GM19452 (cell line): ENCODE measurements around the gene EPO.
A peak's percentile ranks its signal among the peaks of the same experiment; 100 is the strongest.
"Not testable (repeated sequence)": the region's sequence is repeated elsewhere in the genome, so short reads cannot be mapped to it uniquely, and the experiment has no call there.

ENCODE experiments used
- ATAC-seq: cut with Tn5 transposase; IDR thresholded peaks from one replicate; pipeline ENCODE4 v1.9.1; 2021; ENCODE audit not compliant: unreplicated experiment

Gene EPO

GRCh38 chr7:100701089-100701488 is 19.2 kb upstream of the EPO start:
- ATAC-seq: not testable (repeated sequence)

GRCh38 chr7:100705320-100705752 is 14.9 kb upstream of the EPO start:
- ATAC-seq: peak; percentile 65

- peak; percentile 84 for ATAC-seq
Measured at GRCh38 chr7:100705753-100706671, 14.3 kb upstream of the EPO start, which contains the start of gene POP7. Gene POP7, plus strand, starts transcription at chr7:100706121. Its CDS starts 710 bp downstream, at chr7:100706831.

- no peak for ATAC-seq
Measured at GRCh38 chr7:100706672-100707311, 13.5 kb upstream of the EPO start.

- no peak for ATAC-seq
Measured at GRCh38 chr7:100708395-100708794, 11.9 kb upstream of the EPO start.

- no peak for ATAC-seq
Measured at GRCh38 chr7:100710452-100710851, 9.8 kb upstream of the EPO start.

DNA sequence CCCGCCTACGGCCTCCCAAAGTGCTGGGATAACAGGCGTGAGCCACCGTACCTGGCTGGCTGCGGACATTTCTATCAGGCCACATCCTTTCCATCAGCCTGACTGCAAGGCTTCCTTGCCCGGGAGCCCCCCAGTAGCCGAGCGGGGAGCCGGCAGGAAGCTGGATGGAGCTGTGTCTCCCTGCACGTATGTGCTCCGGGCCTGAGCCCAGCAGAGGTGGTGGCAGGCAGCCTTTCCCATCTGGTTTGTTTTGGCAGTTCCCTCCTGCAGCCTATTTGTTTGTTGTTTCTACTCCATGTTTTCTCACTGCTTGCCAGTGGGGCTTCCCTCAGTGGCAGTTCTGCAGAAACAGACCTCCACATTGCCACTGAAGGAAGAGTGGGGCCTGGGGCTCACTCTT is 8.9 kb upstream of the EPO start:
- ATAC-seq: no peak

DNA sequence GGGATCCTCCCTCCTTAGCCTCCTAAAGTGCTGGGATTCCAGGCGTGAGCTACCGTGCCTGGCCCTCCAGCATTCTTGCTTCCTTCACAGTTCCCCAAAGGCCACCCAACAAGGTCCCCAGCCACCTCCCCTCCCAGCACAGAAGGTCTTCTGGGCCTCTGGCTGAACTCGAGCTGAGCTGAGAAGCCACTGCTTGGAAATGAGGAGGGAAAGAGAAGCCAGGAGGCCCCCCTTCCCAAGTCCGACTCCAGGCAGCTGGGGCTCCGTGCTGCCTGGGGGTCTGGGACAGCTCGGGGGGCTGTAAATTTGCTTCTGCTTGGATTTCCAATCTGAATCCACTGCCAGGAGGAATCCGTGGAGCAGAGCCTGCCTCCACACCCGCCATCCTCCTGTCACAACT is 5.5 kb upstream of the EPO start:
- no peak for ATAC-seq

DNA sequence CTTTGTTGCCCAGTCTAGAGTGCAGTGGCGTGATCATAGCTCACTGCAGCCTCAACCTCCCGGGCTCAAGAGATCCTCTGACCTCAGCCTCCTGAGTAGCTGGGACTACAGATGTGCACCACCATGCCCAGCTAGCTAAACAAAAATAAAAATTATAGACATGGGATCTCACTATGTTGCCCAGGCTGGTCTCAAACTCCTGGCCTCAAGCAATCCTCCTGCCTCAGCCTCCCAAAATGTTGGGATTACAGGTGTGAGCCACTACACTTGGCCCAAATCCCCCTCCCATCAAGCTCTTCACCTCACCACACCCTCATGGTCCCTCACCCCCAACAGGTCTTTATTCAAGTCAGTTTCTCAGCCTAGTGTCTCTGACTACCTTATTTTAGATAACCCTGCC is 3.2 kb upstream of the EPO start:
- not testable (repeated sequence) for ATAC-seq

DNA sequence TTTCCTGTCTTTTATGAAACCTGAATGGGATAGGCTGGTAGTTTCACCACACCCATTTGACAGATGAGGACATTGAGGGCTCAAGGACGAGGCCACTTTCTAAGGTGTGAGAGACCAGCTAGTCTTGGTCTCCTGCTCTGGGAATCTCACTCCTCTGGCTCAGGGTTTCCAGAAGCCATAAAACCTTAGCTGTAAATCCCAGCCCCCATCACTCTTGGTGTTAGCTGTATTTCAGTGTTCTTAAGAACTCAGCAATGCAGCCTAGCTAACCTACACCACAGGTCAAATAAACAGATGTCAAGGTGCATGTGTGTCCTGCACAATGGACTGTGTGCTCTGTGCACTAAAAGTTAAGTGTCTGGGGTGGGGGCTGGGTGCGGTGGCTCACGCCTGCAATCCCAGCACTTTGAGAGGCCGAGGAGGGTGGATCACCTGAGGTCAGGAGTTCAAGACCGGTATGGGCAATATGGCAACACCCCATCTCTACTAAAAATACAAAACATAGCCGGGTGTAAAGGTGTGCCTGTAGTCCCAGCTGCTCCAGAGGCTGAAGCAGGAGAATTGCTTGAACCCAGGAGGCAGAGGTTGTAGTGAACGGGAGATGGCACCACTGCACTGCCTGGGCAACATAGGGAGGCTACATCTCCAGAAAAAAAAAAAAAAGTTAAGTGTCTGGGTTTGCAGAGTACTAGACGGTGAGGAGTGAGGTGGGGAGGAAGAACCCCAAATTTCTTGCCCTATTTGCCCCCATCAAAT is 567 bp upstream of the EPO start:
- no peak for ATAC-seq

DNA sequence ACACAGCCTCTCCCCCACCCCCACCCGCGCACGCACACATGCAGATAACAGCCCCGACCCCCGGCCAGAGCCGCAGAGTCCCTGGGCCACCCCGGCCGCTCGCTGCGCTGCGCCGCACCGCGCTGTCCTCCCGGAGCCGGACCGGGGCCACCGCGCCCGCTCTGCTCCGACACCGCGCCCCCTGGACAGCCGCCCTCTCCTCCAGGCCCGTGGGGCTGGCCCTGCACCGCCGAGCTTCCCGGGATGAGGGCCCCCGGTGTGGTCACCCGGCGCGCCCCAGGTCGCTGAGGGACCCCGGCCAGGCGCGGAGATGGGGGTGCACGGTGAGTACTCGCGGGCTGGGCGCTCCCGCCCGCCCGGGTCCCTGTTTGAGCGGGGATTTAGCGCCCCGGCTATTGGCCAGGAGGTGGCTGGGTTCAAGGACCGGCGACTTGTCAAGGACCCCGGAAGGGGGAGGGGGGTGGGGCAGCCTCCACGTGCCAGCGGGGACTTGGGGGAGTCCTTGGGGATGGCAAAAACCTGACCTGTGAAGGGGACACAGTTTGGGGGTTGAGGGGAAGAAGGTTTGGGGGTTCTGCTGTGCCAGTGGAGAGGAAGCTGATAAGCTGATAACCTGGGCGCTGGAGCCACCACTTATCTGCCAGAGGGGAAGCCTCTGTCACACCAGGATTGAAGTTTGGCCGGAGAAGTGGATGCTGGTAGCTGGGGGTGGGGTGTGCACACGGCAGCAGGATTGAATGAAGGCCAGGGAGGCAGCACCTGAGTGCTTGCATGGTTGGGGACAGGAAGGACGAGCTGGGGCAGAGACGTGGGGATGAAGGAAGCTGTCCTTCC is 620 bp downstream of the EPO start:
- no peak for ATAC-seq

GRCh38 chr7:100721505-100721812 is 1.2 kb downstream of the EPO start:
- no peak for ATAC-seq

- no peak for ATAC-seq
Measured at GRCh38 chr7:100722480-100723212, 2.4 kb downstream of the EPO start.

- no peak for ATAC-seq
Measured at GRCh38 chr7:100723732-100724275, 3.5 kb downstream of the EPO start.

DNA sequence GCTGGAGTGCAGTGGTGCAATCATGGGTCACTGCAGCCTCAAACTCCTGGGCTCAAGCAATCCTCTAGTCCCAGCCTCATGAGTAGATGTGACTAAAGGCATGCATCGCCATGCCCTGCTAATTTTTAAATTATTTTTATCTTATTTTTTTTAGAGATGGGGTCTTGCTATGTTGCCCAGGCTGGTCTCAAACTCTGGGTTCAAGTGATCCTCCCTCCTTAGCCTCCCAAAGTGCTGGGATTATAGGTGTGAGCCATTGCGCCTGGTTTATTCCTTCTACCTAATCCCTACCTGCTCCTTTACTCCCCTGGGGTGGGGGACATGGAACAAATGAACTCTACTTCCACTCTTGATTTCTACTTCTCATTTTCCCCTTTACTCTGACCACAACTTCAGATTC is 4.1 kb downstream of the EPO start:
- not testable (repeated sequence) for ATAC-seq

GRCh38 chr7:100726996-100727761 is 6.9 kb downstream of the EPO start:
- ATAC-seq: no peak

DNA sequence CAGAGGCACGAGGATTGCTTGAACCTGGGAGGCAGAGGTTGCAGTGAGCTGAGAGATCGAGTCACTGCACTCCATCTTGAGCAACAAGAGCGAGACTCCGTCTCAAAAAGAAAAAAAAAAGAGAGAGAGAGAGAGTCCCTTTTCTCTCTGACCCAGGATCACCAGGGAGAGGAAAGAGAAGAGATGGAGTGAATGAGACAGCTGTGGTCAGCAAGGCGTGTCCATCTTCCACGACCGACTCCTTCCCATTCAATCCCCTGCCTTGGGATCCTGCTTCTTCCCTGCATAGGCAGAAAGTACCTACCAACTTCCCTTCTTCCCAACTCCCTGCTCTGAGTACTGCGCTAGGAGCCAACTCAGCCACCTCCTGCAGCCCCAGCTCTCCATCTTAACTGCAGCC is 7.9 kb downstream of the EPO start:
- no peak for ATAC-seq

DNA sequence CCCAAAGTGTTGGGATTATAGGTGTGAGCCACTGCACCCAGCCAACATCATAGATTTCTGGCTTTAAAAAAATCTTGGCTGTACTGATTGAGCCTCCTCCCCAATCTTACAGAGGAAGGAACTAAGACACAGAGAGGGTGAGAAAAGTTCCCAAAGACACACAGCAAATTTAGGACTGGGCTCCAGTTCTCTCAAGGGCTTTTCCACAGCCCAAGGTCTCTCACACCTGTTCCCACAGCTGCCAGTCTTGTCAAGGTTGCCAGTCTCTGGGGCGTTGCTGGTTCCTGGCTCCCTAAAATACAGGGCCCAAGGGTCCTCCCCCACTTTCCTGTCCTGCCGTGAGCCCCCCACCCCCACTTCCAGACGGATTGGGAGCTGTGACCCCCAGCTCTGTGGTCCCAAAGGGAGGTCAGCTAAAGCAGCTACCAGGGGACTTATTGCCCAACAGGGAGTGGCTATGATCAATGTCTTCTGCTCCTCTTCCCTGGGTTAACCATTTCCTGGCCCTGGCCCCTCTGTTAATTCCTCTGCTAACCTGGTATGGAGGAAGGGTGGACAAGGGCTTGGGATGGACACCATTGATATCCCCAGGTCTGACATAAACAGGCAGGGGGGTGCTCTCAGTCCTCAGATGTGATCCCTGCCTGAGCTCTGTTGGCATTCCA is 10.0 kb downstream of the EPO start:
- no peak for ATAC-seq
